CD4-positive, alpha-beta T cell treated with Interleukin-15 for 1 hour (primary cell): ENCODE data around the gene SERPINF2.
"Not testable (repeated sequence)": the region's sequence is repeated elsewhere in the genome, so short reads cannot be mapped to it uniquely, and the experiment has no call there.

Experiments used
- DNase-seq: peaks from one replicate; pipeline ENCODE4 v3.0.0-alpha.2; 2020

SERPINF2 gene

GRCh38 chr17:1796800-1797199, 54.1 kb downstream of the SERPINF2 start:
- DNase-seq, result no peak

- no peak for DNase-seq
Observed at GRCh38 chr17:1797323-1797722, 54.7 kb downstream of the SERPINF2 start.

- not testable (repeated sequence) for DNase-seq
Observed at GRCh38 chr17:1797846-1798245, 55.2 kb downstream of the SERPINF2 start.

GRCh38 chr17:1800240-1800639, 57.6 kb downstream of the SERPINF2 start:
- no peak for DNase-seq

- DNase-seq, result no peak
Observed at GRCh38 chr17:1800712-1801111, 58.0 kb downstream of the SERPINF2 start.

GRCh38 chr17:1802429-1802828, 59.8 kb downstream of the SERPINF2 start:
- no peak for DNase-seq

- no peak for DNase-seq
Observed at GRCh38 chr17:1803280-1803679, 60.6 kb downstream of the SERPINF2 start.
